ENCODE data around the gene OLIG1.

The OLIG1 gene

DNA sequence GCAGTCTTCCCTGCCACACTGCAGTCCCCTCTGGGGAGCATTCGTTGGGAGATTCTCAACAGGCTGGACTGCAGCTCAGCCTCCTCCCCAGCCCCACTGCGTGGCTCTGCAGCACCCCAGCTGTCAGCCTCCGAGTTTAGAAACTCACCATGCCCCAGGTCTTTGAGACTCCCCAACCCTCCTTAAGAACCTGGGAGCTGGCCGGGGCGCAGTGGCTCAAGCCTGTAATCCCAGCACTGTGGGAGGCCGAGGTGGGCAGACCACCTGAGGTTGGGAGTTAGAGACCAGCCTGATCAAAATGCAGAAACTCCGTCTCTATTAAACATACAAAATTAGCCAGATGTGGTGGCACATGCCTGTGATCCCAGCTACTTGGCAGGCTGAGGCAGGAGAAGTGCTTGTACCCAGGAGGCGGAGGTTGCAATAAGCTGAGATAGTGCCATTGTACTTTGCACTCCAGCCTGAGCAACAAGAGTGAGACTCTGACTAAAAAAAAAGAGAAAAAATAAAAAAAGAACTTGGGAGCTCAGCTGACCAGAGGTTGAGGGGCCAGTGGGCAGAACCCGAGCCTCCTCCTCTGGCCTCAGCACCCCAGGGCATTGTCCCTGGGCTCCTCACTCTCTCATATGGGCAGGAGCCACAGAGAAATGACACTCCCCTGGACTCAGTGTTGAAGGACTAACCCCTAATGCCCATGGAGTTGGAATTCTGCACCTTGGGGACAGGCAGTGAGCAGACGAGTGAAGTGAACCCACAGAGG, 38.6 kb upstream of the OLIG1 start:
- DNase-seq = no peak

DNA sequence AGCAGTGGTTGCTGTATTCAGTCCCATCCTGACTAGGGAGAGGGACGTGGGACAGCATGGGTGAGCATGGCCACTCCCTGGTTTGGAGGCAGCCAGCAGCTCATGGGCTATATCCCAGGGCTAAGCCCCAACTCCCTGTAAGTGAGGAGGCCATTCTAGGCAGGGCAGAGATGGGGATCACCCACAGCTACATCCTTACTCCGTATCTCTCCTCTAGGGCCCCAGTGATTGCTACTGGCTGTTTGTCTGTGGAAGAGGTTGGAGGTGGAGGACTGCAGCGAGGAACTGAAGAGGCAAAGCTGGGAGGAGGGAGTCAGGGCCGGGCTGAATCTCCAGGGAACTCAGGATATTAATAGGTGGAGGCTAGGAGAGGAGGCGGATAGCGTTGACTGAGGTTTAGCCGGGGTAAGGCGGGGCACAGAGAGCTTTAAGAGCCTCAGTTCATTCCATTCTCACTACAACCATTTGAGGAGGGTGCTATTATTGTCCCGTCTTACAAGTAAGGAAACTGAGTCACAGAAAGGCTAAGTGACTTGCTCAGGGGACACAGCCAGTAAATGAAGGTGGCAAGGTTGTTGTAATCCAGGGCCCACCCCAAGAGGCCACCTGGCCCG, 37.4 kb upstream of the OLIG1 start:
- DNase-seq = no peak

DNA sequence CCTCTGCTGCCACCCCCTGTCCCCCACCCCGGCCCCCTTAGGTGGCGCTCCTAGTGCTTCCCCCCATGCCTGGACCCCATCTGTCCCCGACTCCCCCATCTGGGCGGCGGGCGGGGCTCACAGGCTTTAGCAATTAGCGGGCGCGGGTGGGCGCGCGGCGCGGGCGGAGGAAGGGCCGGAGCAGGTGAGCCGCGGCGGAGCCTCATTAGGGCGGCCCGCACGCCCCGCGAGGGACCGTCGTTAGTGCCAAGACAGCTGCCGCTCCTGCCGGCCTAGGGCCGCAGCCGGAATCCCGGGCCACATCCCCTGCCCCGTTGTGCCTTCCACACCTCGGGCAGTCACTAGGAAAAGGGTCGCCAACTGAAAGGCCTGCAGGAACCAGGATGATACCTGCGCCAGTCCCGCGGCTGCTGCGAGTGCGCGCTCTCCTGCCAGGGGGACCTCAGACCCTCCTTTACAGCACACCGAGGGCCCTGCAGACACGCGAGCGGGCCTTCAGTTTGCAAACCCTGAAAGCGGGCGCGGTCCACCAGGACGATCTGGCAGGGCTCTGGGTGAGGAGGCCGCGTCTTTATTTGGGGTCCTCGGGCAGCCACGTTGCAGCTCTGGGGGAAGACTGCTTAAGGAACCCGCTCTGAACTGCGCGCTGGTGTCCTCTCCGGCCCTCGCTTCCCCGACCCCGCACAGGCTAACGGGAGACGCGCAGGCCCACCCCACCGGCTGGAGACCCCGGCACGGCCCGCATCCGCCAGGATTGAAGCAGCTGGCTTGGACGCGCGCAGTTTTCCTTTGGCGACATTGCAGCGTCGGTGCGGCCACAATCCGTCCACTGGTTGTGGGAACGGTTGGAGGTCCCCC, 36.6 kb upstream of the OLIG1 start:
- no peak for DNase-seq

DNA sequence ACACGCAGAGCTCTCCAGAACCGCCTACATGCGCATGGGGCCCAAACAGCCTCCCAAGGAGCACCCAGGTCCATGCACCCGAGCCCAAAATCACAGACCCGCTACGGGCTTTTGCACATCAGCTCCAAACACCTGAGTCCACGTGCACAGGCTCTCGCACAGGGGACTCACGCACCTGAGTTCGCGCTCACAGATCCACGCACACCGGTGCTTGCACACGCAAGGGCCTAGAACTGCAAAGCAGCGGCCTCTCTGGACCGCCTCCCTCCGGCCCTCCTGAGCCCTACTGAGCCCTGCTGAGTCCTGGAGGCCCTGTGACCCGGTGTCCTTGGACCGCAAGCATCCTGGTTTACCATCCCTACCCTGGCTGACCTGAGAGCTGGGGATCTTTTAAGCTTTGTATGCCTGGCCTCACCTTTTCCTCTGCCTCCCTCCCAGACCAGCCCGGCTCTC, 36.0 kb upstream of the OLIG1 start:
- DNase-seq = no peak

DNA sequence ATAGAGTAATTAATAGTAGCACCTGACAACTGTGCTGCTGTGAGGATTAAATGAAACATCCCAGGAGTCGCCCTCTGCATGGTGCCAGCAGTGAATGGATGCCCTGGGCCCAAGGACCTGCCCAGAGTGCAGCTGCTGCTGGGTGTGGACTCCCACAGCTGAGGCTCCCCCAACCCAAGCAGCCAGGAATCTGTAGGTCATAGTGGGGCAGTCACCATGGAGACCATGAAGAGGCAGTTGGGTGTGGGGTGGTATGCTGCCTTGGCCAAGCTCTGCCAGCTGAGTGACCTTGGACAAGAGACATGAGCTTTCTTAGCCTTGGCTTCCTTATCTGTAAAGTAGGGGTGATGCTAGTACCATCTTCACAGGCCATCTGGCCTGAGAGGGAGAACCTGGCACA, 34.8 kb upstream of the OLIG1 start:
- DNase-seq = no peak

DNA sequence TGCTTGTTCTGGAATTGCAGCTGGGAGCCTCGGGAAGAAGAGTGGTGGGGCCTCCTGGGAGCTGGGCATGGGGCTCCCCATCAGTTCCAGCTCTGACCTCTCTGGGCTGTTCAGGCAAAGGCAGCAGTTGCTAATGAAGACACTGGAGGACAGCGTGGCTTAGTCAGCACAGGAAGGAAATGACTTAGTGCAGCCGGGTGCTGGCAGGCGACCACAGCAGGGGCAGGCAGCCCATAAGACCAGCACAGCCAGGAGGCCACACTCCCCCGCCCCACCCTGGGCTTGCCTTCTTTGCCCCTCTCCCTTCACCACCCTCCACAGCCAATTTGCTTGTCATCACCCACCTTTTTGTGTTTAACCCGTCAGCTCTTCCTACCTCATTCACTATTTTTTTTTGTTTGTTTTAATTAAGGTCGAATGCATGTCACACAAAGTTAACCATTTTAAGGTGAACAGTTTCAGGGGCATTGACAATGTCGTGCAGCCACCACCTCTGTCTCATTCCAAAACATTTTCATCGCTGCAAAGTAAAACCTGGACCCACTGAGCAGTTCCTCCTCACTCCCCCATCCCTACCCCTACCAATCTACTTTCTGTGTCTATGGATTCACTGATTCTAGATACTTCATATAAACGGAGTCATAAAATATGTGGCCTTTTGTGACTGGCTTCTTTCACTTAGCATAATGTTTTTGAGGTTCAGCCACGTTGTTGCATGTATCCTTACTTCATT, 33.3 kb upstream of the OLIG1 start:
- DNase-seq = no peak

DNA sequence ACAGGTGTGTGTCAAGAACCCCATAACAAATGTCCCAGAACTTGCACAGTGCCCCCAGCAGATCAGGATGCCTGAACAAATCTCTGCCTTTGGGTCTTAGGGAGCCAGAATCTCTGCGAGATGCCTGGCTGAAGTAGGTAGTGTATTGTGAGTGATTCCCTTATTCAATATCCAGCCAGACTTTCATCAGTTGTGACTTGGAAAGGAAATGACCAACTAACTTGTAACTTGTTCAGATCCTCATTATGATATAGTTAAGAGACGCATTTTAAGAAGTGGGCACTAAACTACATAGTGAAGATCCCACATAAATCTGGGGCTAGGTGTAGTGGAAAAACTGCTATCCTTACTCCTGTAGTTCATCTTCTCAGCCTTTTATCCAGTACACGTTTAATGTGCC, 32.4 kb upstream of the OLIG1 start:
- no peak for DNase-seq

DNA sequence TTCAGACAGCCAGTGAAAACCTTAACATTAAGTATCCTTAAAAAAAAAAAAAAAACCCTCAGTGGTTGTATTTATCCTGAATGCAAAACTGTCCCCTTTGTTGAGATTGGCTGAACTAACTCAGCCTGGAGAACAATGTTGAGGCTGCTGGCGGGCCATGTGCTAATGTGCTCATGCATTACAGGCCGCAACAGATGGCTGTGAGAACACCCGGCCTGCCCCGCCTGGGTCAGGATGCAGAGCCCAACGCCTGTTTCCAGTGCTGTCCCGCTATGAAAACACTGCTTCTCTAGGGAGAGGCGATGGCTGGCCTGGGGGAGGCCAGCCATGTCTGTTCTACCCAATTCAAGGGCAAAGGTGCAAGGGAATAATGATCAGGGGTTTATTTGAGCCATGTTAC, 30.4 kb upstream of the OLIG1 start:
- DNase-seq = no peak

DNA sequence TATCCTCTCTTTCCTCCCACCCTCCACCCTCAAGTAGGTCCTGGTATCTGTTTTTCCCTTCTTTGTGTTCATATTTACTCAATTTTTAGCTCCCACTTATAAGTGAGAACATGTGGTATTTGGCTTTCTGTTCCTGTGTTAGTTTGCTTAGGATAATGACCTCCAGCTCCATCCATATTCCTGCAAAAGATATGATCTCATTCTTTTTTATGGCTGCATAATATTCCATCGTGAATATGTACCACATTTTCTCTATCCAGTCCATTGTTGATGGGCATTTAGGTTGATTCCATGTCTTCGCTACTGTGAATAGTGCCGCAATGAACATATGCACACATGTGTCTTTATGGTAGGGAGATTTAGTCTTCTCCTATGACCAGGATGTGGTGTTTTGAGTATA, 29.7 kb upstream of the OLIG1 start:
- no peak for DNase-seq

DNA sequence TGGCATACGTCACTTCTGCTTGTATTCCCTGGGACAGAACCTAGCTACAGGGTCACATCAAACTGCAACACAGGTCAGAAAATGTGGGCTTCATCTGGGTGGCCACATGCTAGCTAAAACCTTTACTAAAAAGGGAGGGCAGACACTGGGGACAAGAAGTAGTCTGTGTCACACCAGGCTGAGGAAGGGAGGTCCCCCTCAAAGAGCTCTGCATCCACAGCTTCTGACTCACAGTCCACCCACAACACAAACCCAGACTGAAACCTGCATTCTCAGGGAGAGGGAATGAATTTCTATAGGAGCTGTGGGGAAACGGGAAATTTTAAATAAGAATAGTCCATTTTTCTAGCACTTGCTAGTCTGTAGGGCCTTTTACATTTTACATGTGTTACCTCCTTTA, 28.0 kb upstream of the OLIG1 start:
- DNase-seq = no peak

DNA sequence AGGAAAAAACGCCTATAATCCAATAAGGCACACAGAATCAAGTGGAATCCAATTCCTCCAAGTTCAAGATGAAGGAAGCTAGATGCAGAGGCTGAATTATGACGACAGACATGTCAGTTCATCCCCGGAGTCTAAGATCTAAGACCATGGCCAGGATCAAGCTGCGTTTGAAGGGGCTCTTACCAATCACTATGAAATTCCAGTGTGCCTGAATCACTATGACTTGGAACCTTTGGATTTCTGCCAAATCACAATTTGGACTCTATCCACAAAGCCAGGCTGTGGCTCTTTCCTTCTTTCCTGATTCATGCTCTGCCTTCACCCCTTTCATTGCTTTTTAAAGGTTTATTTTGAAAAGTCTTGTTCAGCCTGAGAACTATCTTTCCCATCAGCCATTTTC, 27.1 kb upstream of the OLIG1 start:
- DNase-seq = no peak

DNA sequence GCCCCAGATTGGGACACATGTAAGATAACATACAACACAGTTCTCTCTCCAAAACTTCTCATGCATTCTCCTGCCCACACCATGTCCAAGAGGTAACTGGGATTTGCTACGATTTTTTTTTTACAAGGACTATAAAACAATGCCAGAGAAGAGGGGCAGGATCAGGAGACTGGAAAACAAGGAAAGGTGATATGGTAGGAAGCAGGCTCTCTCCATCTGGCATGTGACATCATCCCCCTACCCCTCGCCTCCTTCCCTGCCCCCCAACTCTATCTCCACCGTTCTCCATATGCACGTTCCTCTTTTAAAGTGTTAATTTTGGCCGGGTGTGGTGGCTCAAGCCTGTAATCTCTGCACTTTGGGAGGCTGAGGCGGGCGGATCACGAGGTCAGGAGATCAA, 23.5 kb upstream of the OLIG1 start:
- no peak for DNase-seq

DNA sequence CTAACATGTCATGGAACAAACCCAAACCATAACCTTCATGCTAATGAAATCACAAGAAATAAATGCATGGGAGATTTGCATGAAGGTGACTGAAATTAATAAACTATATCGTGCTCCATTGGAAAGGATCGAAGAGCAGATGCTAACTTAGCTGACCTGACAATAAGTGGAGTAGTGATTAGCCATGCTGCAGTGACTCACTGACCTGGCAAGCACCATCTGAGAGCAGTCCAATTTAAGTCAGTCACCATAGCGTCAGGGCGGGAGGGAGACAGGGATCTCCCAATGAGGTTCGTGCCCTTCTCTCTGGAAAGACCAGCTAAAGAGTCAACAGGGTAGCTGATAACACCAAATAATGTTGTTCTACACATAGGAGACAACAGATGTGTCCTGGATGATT, 22.7 kb upstream of the OLIG1 start:
- no peak for DNase-seq

DNA sequence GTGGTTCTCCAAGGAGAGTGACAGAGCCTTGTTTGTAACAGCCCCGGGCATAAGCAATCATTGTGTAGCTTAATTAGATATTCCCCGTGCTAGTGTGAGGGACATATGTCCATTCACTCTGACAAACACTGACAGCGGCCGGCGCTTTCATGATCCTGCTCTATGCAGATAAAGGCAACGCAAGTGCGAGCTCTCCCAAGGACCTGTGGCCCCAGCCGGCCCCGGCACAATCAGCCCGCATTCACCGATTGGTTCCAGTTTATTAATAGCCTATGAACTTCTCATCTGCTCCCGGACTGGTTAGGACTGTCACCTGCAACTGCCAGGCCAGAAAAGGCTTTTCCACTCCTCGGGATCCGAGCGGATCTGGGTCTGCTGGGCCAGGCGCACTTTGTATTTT, 18.0 kb upstream of the OLIG1 start:
- DNase-seq = no peak

DNA sequence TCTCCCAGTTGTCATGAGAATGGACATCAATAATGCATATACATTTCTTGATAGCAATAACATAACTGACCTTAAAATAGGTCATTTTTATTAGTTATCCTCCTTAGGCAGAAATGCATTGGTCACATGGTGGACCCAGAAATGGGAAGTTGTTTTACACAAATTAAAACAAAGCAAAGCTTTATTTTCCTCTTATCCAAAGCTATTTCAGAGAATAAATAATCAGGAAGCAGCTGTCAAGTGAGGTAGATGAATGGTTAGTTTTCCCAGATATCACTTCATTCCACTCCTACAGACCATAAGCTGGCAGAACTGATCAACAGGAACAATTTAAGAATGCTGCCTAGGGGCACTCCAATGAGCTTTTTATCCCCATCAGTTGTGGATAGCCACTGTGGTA, 16.0 kb upstream of the OLIG1 start:
- DNase-seq = no peak

DNA sequence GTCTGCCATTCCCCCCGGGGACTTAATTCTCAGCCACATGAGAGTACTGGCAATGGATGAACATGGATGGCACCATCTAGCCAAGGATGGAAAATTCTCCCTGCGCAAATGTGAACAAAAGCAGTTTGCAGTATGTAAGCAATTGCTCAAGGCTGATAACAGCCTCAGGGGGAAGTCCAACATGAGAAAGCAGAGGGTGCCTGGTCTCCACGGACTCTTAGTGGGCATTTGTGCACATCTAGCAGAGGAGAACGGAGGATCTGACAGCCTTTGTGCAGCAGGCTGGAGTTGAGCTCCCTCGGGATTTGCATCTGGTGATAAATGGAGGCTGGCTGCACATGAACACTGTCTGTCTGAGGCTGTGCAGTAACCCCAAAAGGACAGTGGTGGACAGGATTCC, 13.9 kb upstream of the OLIG1 start:
- DNase-seq = no peak

DNA sequence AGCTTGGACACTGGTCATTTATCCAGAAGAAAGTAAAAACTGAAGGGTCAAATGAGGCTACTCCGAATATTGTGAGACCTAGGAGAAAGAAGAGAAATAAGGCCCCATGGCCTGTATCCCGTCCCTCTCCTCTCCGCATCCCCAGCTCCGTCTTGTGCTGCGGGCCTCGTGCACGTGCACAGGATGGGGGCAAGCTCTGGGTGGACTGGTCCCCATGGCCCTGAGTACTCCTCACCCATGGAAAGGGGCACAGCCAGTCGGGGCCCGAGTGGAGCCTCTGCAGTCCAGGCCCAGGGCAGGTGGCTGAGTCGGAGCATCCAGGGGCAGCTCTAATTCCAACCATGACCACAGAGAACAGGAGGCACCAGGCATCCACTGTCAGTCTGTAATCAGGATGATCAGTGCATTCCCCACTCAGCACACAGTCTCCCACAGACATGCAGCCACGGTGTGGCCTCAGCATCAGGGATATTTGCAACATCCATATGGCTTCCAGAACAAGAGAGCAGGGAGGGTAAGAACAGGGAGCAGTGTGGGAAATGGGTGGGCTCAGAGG, 12.5 kb upstream of the OLIG1 start:
- DNase-seq = no peak

DNA sequence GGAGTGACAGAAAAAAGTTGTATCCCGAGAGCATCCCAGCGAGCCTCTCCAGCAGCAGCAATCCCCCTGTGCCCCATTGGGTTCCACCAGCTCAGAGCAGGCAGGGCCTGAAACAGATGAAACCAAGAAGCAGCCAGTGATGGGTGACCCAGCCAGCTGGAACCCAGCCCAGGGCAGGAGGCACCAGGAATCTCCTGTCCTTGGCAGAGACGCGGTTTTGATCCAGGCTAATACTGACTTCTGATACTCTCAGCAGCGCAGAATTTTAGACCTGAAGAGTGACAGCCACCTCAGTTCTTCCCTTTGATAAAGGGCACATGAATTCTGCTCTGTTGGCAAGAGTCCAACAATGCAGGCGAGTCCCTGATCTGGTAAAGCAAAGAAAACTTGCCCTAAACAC, 11.4 kb upstream of the OLIG1 start:
- no peak for DNase-seq

DNA sequence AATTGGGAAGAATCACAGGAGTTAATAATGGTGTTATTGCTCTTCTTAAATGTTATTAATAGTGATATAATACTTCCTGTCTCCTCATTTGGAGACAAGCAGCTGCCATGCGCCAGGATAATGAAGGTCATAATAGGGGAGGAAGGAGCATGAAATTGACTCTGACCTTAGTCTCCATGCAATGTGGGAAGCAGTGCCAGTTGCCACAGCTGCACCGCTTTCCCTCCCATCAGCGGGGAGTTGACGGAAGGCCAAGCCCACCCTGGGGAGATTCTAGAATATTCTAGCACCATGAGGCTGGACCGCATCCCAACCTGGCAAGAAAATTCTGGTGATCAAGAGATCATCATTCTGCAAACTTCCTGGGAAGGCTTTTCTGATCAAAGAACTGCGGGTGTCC, 11.0 kb upstream of the OLIG1 start:
- no peak for DNase-seq

DNA sequence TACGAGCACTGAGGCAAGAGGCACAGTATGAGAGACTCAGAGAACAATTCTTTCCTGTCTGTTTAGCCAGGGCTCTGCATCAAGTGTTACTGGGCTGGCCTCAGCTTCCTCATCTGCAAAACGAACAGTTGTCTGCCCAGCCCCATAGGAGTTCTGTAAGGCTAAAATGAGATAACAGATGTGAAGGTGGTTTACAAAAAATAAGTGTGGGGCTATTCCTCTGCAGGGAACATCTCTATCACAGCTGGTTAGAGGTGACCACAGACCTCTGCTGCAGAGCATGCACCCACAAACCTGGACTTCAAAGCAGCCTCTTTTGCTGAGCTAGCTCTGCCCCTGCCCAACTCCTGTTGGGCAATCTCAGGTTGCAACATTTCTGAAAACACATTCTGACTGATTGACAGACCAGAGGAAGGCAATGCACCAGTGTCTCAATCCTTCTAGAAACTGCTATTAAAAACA, 10.5 kb upstream of the OLIG1 start:
- DNase-seq = no peak

DNA sequence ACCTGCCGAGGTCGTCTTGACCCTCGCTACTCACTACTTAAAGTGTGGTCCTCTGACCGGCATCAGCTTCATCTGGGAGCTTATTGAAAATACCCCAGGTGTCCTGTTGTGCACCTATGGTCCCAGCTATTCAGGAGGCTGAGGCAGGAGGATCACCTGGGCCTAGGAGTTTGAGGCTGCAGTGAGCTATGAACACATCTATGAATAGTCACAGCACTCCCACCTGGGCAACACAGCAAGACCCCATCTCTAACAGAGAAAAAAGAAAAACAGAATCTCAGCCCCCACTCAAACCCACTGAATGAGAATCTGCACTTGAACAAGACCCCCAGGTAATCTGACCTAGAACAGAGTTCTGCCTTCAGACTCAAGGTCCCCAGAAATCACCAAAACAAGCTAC, 8.7 kb upstream of the OLIG1 start:
- DNase-seq = no peak

DNA sequence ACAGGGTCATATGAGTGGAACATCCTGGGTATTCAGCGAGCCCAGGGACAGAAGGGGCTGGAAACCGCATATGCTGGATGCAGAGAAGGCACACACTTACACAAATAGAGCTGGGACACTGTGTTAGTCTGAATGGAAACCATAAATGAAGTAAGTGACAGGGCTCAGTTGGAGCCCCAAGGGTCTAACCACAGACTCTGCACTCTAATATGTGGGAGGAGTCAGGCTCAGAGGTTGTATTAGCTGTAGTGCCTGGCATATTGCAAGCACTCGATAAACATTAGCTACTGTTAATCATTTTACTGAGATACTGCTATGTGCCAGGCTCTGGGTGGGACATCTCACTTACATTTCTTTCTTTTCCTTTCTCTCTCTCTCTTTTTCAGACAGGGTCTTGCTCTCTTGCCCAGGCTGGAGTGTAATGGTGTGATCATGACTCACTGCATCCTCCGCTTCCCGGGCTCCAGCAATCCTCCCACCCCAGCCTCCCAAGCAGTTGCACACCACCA, 6.5 kb upstream of the OLIG1 start:
- no peak for DNase-seq

All from NCI-H187 treated with DMSO at 0.1 percent for 48 hours (cell line).